GM12801 (cell line): Measurements from ENCODE around the gene NRROS.

ENCODE experiments used
- CTCF ChIP-seq: IDR thresholded peaks from one replicate; pipeline ENCODE4 v1.5.1; 2011; ENCODE audit warnings: control low read depth; ENCODE audit not compliant: insufficient read length; ENCODE audit errors: extremely low read depth

NRROS gene

GRCh38 chr3:196620684-196621083 is 18.8 kb upstream of the NRROS start:
- TF ChIP-seq CTCF = no peak

DNA sequence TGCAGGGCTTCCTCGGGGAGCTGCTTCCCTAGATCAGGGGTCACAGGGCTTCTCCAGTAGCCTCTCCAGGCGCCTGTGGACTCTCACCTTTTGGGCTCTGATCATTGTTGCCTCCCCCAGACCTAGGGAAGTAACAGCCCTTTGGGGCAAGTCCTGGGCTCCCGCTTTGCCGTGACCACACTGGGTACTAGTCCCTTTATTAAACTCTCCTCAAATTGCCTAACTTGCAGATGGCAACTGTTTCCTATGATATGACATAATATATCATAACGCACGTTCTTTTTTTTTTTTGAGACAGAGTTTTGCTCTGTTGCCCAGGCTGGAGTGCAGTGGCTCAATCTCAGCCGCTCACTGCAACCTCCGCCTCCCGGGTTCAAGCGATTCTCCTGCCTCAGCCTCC is 17.9 kb upstream of the NRROS start:
- TF ChIP-seq CTCF = no peak

DNA sequence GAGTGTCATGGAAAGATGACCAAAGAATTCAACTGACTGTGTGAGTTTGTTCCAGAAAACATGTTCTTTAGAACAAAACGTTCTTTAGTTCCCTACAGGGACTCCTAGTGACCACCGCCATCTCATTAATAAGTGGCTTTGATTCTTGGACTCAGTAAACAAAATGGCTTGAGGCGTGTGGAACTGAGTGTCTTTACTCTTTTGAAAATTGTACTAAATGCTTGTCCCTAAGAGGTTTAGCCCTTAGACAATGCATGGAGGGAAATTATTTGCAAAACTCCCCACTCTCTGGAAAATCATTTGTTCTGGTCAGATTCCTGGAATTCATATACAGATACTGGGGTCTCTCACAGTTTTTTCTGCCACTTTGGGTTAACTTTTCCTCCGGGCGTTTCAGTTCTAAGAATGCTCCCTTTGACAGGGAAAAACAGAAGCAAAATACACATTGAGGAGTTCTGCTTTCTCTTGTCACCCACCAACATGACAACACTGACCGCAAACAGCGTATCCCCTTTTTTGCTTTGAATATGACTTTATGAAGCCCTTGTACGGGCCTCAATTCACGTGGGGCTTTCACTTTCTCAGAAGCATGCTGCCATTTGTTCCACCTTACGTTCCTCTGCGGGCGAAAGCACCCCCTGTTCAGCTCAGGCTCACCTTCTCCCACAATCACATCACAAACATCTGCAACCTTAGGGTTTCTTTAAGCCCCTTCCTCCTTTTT is 15.3 kb upstream of the NRROS start:
- no peak for TF ChIP-seq CTCF

GRCh38 chr3:196624907-196625306 is 14.6 kb upstream of the NRROS start:
- TF ChIP-seq CTCF = no peak

- no peak for TF ChIP-seq CTCF
Observed at GRCh38 chr3:196625331-196625730, 14.2 kb upstream of the NRROS start.

GRCh38 chr3:196627918-196628231 is 11.6 kb upstream of the NRROS start:
- TF ChIP-seq CTCF = no peak

- TF ChIP-seq CTCF = no peak
Observed at GRCh38 chr3:196629228-196629627, 10.3 kb upstream of the NRROS start.
